Measurements from ENCODE around the gene KRT6C. TPM values are rescaled to one million over a fixed set of nuclear protein-coding genes. Genes with fewer than 3 reads are reported as not detected.

Gene KRT6C
- not detected for total RNA-seq

GRCh38 chr12:52473768-52474167, at the start of gene KRT6C:
TSS of gene KRT6C (minus strand) at chr12:52473805. CDS start at chr12:52473737, 68 bp downstream.
- TF ChIP-seq POLR2A (IDR thresholded peaks at IDR 0.05): no peak
- TF ChIP-seq, protein P1, sequence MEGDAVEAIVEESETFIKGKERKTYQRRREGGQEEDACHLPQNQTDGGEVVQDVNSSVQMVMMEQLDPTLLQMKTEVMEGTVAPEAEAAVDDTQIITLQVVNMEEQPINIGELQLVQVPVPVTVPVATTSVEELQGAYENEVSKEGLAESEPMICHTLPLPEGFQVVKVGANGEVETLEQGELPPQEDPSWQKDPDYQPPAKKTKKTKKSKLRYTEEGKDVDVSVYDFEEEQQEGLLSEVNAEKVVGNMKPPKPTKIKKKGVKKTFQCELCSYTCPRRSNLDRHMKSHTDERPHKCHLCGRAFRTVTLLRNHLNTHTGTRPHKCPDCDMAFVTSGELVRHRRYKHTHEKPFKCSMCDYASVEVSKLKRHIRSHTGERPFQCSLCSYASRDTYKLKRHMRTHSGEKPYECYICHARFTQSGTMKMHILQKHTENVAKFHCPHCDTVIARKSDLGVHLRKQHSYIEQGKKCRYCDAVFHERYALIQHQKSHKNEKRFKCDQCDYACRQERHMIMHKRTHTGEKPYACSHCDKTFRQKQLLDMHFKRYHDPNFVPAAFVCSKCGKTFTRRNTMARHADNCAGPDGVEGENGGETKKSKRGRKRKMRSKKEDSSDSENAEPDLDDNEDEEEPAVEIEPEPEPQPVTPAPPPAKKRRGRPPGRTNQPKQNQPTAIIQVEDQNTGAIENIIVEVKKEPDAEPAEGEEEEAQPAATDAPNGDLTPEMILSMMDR (IDR thresholded peaks at IDR 0.05 in 4 of 5, conservative IDR thresholded peaks at IDR 0.05 in 1 of 5): no peak

DNA sequence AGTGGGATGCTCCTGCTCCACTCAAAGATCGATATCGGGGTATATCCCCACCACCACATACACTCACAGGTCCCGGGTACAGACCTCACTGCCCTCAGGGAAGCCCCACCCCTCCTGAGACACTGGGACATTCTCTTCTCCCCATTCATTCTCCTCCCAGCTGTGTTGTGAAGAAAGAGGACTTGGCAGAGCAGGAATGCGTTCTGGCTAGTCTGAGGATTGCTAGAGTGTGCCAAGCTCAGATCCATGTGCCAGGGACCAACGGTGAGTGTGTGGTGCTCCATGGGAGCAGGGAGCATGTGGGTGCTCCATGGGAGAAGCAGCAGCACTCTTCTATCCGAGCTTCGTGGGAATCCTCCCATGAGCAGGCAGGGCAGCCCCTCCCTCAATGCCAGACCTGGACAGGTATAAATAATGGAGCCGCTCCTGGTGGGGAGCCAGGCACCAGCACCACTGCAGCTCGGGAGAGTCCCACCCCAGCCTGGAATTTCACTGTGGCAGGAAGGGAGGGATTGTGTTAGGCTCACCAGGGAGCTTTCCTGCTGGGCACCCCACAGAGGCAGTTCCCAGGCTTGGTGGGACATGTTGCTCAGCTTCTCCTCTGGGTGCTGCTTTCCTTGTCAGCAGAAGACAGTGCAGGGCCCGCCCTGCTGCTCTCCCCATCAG, 48.9 kb upstream of the KRT6C start:
- ATAC-seq (no peak), DNase-seq (no peak)
- TF ChIP-seq, protein P1 (IDR thresholded peaks at IDR 0.05 in 4 of 5, conservative IDR thresholded peaks at IDR 0.05 in 1 of 5): no peak
- TF ChIP-seq POLR2A (IDR thresholded peaks at IDR 0.05): no peak
- H3K27me3 ChIP-seq: peaks cover 0 to 9% (median 0%) of the 10 kb centered on the region in 3 donors
- H3K36me3 ChIP-seq: no peaks in the 10 kb centered on the region
- in situ Hi-C loops (cut with MboI; ENCODE audit: low sequenced_read_pairs in 4 of 4) (no loop called here), intact Hi-C loops (cut with DNase I; ENCODE audit: low total_unique reads) (no loop called here)
- no peak overlapping the region for H3K4me3 ChIP-seq
- no peaks in the 10 kb centered on the region for H3K9me3 ChIP-seq
- H3K4me1 ChIP-seq: no peaks in the 10 kb centered on the region
- no peak overlapping the region for H3K27ac ChIP-seq

More at GRCh38 chr12:52473768-52474167, at the start of gene KRT6C:
- Histone ChIP-seq H3K36me3 (no peaks in the 10 kb centered on the region), H3K27me3 (no peaks in the 10 kb centered on the region), H3K4me1 (no peaks in the 10 kb centered on the region), H3K27ac (no peak within 1 kb of the TSS), H3K4me3 (no peak within 1 kb of the TSS), H3K9me3 (no peaks in the 10 kb centered on the region)
- in situ Hi-C loops (cut with MboI; ENCODE audit: low sequenced_read_pairs in 4 of 4): no loop called here
- DNase-seq (no peak), ATAC-seq (no peak)
- intact Hi-C loops (cut with DNase I; ENCODE audit: low total_unique reads): no loop called here

DNA sequence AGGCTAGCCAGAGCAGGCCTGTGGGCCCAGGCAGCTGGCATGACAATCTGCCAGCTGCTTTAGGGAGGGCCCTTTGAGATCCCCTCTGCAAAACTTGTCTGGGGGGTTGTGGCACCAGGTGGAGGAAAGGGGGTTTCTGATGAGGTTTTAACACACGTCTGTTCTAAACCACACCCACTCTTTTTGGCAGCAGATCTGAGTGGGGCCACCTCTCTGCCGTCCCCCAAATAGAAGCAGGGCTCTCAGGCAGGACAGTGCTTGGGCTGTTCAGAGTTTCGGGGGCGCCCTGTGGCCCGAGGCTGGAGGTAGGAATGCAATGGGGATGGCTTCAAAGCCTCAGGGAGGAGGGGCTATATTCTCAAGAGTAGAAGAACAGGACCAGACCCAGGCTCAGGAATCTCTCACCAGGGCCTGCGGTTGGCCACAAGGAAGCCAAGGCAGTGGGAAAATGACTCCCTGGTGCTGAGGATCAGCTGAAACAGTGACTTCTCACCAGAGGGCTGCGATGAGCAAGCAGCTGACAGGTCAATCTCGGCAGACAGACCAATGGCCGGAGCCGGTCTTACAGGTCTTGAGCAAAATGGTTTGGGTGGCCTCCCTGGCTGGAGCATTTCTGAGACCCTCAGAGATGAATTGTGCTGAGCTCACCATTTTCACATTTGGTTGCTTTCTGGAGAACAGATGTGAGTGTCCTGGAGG, 48.1 kb upstream of the KRT6C start:
- Histone ChIP-seq H3K27ac (no peak overlapping the region), H3K9me3 (no peaks in the 10 kb centered on the region), H3K36me3 (no peaks in the 10 kb centered on the region), H3K4me1 (no peaks in the 10 kb centered on the region), H3K4me3 (no peak overlapping the region), H3K27me3 (peaks cover 0 to 9% (median 0%) of the 10 kb centered on the region in 3 donors)
- intact Hi-C loops (cut with DNase I; ENCODE audit: low total_unique reads) (no loop called here), in situ Hi-C loops (cut with MboI; ENCODE audit: low sequenced_read_pairs in 4 of 4) (no loop called here)
- no peak for DNase-seq
- no peak for TF ChIP-seq POLR2A (IDR thresholded peaks at IDR 0.05)
- TF ChIP-seq, protein P1 (IDR thresholded peaks at IDR 0.05 in 4 of 5, conservative IDR thresholded peaks at IDR 0.05 in 1 of 5): no peak
- ATAC-seq: no peak

GRCh38 chr12:52521175-52521567, 47.6 kb upstream of the KRT6C start:
- ATAC-seq: no peak
- in situ Hi-C loops (cut with MboI; ENCODE audit: low sequenced_read_pairs in 4 of 4): no loop called here

More at GRCh38 chr12:52521175-52521567, 47.6 kb upstream of the KRT6C start:
- DNase-seq: no peak
- no peak for TF ChIP-seq POLR2A (IDR thresholded peaks at IDR 0.05)
- TF ChIP-seq, protein P1 (IDR thresholded peaks at IDR 0.05 in 4 of 5, conservative IDR thresholded peaks at IDR 0.05 in 1 of 5): no peak
- H3K4me1 ChIP-seq: no peaks in the 10 kb centered on the region
- no peaks in the 10 kb centered on the region for H3K9me3 ChIP-seq
- no peaks in the 10 kb centered on the region for H3K36me3 ChIP-seq
- H3K4me3 ChIP-seq: no peak overlapping the region
- intact Hi-C loops (cut with DNase I; ENCODE audit: low total_unique reads): no loop called here
- peaks cover 0 to 9% (median 0%) of the 10 kb centered on the region in 3 donors for H3K27me3 ChIP-seq
- H3K27ac ChIP-seq: no peak overlapping the region

Data from gastrocnemius medialis (tissue), 4 donors.